RWPE1 (cell line): Measurements from ENCODE around the gene GPR183.

Experiments used
- CTCF ChIA-PET: fragments of 350-600 bp; sonication (Branson Sonifier 250); formaldehyde crosslinking; extraction: SDS; loops from one replicate; lab custom pipeline; 2021; lab: Yijun Ruan, JAX
- POLR2A ChIA-PET: fragments of 400-600 bp; formaldehyde crosslinking; extraction: SDS; loops from one replicate; lab custom pipeline; 2020; ENCODE audit warnings: antibody characterized with exemption; ENCODE audit not compliant: low non-redundant PET; lab: Yijun Ruan, JAX
- DNase-seq: peaks from one replicate; pipeline ENCODE4 v3.0.0; 2012; ENCODE audit warnings: low spot score
- H3K27ac ChIP-seq: fragments of 450-650 bp; 2 replicates; pipeline ENCODE4 v1.5.1; 2017
- CTCF ChIP-seq: fragments of 450-650 bp; conservative IDR thresholded peaks from 2 replicates; pipeline ENCODE4 v1.5.1; 2017; ENCODE audit warnings: low read depth, mild to moderate bottlenecking

The GPR183 gene

GRCh38 chr13:99266827-99267226 is 40.4 kb downstream of the GPR183 start:
- POLR2A ChIA-PET: no interaction called here
- CTCF ChIA-PET: interaction anchor here (0.8 to 3.5 kb wide), 3 partner anchors 65 to 91 kb away, joined by 3 to 15 read pairs (median 15); no protein-coding TSS in a partner anchor
- TF ChIP-seq CTCF: no peak
- DNase-seq: no peak
- no peak overlapping the region for H3K27ac ChIP-seq

- ChIA-PET CTCF (interaction anchor here (0.5 to 2.5 kb wide), 6 partner anchors 38 to 422 kb away, joined by 3 to 15 read pairs (median 3); no protein-coding TSS in a partner anchor), POLR2A (interaction anchor here (0.7 kb wide), 1 partner anchor 9 kb away, joined by 3 read pairs; no protein-coding TSS in a partner anchor)
- no peak overlapping the region for H3K27ac ChIP-seq
- TF ChIP-seq CTCF: peak; percentile 56
- peak; percentile 53 for DNase-seq
These were observed 41.3 kb downstream of the GPR183 start for GRCh38 chr13:99265821-99266426.

- no peak for DNase-seq
- H3K27ac ChIP-seq: no peak overlapping the region
- CTCF ChIA-PET: interaction anchor here (0.9 to 2.5 kb wide), 3 partner anchors 38 to 89 kb away, joined by 3 to 15 read pairs (median 6); no protein-coding TSS in a partner anchor
- POLR2A ChIA-PET: no interaction called here
- TF ChIP-seq CTCF: no peak
These were observed 41.9 kb downstream of the GPR183 start for GRCh38 chr13:99265162-99265800.

- ChIA-PET CTCF (no interaction called here), POLR2A (interaction anchor here (0.6 kb wide), 1 partner anchor 10 kb away, joined by 3 read pairs; no protein-coding TSS in a partner anchor)
- TF ChIP-seq CTCF: no peak
- no peak for DNase-seq
- no peak overlapping the region for H3K27ac ChIP-seq
These were observed 43.1 kb downstream of the GPR183 start for GRCh38 chr13:99264051-99264450.

GRCh38 chr13:99263126-99263785 is 43.9 kb downstream of the GPR183 start:
- POLR2A ChIA-PET: no interaction called here
- CTCF ChIA-PET: no interaction called here
- H3K27ac ChIP-seq: no peak overlapping the region
- no peak for TF ChIP-seq CTCF
- no peak for DNase-seq

GRCh38 chr13:99261059-99261458 is 46.1 kb downstream of the GPR183 start:
- TF ChIP-seq CTCF: no peak
- ChIA-PET POLR2A (no interaction called here), CTCF (interaction anchor here (0.9 kb wide), 1 partner anchor 9 kb away, joined by 3 read pairs; no protein-coding TSS in a partner anchor)
- H3K27ac ChIP-seq: no peak overlapping the region
- DNase-seq: no peak
